22Rv1 (cell line): ENCODE data around the gene RBM28.
"Not testable (repeated sequence)": the region's sequence is repeated elsewhere in the genome, so short reads cannot be mapped to it uniquely, and the experiment has no call there.

Experiments used
- H3K27ac ChIP-seq: fragments of 450-650 bp; 2 replicates; pipeline ENCODE4 v1.5.1; 2017
- ZFX ChIP-seq: fragments of 450-650 bp; IDR thresholded peaks from 2 replicates; pipeline ENCODE4 v1.6.1; 2017; ENCODE audit warnings: antibody characterized with exemption, borderline replicate concordance
- TF ChIP-seq, protein P1 (sequence below): fragments of 450-650 bp; IDR thresholded peaks from 2 replicates; pipeline ENCODE4 v1.5.1; 2017; ENCODE audit warnings: mild to moderate bottlenecking

RBM28 gene

DNA sequence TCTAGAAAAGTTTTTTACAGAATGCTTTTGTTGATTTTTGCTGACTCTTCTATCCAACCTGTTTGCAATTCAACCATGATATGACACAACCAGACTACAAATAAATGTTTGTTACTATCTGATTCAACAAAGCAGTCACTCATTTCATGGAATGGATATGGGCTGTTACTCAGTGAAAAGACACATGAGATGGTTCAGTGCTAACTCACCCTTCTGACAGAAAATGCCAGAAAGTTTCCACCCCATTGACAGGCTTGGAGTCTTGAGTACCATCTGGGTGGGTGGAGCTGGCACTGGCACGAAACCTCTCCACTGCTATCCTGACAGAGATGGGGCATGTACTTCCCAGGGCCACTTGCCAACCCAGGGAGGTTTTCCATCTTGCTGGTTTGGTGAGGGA is 39.5 kb downstream of the RBM28 start:
- TF ChIP-seq, protein P1, sequence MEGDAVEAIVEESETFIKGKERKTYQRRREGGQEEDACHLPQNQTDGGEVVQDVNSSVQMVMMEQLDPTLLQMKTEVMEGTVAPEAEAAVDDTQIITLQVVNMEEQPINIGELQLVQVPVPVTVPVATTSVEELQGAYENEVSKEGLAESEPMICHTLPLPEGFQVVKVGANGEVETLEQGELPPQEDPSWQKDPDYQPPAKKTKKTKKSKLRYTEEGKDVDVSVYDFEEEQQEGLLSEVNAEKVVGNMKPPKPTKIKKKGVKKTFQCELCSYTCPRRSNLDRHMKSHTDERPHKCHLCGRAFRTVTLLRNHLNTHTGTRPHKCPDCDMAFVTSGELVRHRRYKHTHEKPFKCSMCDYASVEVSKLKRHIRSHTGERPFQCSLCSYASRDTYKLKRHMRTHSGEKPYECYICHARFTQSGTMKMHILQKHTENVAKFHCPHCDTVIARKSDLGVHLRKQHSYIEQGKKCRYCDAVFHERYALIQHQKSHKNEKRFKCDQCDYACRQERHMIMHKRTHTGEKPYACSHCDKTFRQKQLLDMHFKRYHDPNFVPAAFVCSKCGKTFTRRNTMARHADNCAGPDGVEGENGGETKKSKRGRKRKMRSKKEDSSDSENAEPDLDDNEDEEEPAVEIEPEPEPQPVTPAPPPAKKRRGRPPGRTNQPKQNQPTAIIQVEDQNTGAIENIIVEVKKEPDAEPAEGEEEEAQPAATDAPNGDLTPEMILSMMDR: no peak
- TF ChIP-seq ZFX: no peak
- H3K27ac ChIP-seq: no peak overlapping the region

DNA sequence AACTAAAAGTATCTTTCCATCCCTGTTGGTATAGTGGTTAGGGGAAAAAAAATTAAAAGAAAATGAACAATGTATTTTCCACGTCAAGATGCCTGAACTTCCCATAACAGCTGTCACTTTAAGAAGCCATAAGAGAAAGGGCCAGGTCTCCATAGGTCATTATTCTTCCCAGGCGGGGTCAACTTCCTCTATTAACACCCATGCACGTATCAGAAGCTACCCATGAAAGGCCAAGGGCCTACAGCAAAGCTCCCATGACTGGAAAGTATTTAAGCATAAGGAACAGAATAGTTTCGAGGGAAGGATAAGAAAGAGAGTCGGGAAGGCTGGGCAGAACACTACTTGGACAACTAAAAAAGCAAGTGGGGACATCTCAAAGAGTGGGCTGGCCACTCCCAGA is 40.1 kb downstream of the RBM28 start:
- no peak overlapping the region for H3K27ac ChIP-seq
- no peak for TF ChIP-seq ZFX
- TF ChIP-seq, protein P1: no peak

DNA sequence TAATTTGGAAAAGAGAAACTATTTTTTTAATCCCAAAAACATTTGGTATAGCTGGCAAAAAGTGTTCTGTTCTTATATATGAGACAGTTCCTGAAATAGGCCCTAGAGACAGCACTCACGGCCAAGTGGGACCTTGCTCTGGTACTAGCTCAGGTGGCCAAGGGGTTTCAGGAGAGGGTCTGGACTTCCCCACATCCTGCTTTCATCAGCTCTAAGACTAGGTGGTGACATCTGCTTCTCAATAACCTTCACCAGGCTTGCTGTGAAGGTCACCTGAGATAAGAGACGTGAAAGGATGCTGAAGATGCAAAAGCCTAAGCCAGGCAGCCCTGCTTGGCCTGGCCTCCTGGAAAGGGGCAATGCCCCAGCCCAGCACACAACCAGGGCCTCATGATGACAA is 40.6 kb downstream of the RBM28 start:
- H3K27ac ChIP-seq: no peak overlapping the region
- TF ChIP-seq ZFX: no peak
- TF ChIP-seq, protein P1: no peak

DNA sequence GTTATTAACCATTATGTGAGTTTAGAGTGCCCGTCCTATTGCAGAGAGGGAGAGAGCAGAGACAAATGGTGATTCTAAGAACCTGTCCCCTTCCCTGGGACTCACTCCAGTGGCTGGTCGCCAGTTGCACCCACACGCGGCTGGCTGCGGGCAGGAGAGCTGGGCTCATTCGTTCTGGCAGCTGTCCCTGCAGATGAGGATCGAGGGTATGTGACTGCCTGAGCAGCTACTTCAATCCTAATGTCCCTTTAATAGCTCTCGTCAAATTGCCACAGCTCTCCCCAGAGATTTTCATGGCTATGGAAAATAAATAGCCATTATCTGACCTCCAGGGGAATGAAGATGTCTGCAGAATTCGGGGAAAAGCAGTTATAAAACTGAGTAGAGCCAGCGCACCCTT is 41.6 kb downstream of the RBM28 start:
- TF ChIP-seq, protein P1: no peak
- TF ChIP-seq ZFX: no peak
- H3K27ac ChIP-seq: no peak overlapping the region

DNA sequence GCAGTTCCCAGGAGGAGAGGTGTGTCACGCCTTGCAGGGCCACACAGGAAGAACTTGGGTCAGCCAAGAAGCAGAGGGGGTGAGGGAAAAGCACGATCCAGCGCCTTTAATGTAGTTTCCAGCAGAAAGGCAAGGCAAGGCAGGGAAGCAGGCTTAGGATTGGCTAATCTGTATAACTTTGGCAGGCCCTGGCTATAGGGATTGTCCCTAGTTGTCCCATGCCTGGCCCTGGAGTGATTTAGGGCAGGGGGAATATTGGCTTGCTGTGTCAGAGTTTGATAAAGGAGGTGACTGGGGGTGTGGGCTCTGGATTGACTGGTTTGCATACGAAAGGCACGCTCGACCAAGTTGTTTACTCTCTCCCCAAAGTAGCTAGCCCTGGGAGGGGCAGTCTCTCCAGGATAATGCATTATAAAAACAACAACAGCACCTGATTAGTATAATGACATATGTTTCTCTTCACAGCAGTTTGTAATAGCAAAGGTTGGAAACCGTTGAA is 44.5 kb downstream of the RBM28 start:
- TF ChIP-seq, protein P1: no peak
- TF ChIP-seq ZFX: no peak
- H3K27ac ChIP-seq: no peak overlapping the region

DNA sequence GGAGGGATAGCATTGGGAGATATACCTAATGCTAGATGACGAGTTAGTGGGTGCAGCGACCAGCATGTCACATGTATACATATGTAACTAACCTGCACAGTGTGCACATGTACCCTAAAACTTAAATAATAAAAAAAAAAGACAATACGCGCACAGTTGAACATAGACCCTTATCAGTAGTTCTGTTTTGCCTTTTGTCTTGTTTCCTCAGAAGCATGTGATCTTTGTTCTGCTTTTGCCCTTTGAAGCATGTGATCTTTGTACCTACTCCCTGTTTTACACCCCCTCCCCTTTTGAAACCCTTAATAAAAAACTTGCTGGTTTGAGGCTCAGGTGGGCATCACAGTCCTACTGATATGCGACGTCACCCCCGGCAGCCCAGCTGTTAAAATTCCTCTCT is 45.7 kb downstream of the RBM28 start:
- not testable (repeated sequence) for H3K27ac ChIP-seq

DNA sequence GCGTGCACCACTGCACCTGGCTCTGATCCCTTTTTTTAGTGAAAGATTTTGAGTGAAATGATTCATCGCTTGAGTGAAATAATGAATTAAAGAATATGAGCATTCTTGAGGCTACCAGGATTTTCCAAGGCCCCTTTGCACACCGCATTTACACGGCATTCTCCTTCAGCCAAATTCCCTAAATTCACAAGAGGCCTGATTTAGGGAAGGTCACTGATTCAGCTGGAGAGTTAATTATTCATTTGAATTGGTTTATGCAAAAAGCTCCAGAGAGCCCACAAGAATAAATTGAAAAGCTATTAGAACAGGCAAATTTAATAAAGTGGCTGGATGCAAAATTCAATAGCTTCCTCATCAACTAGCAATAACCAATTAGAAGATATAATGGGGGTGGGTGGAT is 56.2 kb downstream of the RBM28 start:
- no peak overlapping the region for H3K27ac ChIP-seq
- TF ChIP-seq ZFX: no peak
- TF ChIP-seq, protein P1: no peak

DNA sequence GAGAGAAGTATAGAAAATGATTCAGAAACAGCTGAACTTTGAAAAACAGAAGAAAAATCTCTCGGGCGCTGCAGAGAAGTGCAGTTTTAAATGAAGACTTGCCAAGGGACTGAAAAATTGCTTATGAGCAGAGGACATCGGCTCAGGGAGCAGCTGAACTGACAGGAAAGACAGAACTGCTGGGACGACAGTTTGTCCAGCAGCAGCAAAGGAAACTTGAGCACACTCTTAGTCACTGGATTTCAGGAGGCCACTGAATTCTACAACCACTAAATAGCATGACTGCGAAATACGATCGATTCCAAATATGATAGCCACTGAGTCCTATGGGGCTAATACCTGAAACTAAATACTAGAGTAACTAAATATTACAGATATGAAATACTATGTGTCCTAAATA is 59.6 kb downstream of the RBM28 start:
- no peak overlapping the region for H3K27ac ChIP-seq
- TF ChIP-seq, protein P1: no peak
- no peak for TF ChIP-seq ZFX
